ENCODE results near the gene RNF113B.

The RNF113B gene

DNA sequence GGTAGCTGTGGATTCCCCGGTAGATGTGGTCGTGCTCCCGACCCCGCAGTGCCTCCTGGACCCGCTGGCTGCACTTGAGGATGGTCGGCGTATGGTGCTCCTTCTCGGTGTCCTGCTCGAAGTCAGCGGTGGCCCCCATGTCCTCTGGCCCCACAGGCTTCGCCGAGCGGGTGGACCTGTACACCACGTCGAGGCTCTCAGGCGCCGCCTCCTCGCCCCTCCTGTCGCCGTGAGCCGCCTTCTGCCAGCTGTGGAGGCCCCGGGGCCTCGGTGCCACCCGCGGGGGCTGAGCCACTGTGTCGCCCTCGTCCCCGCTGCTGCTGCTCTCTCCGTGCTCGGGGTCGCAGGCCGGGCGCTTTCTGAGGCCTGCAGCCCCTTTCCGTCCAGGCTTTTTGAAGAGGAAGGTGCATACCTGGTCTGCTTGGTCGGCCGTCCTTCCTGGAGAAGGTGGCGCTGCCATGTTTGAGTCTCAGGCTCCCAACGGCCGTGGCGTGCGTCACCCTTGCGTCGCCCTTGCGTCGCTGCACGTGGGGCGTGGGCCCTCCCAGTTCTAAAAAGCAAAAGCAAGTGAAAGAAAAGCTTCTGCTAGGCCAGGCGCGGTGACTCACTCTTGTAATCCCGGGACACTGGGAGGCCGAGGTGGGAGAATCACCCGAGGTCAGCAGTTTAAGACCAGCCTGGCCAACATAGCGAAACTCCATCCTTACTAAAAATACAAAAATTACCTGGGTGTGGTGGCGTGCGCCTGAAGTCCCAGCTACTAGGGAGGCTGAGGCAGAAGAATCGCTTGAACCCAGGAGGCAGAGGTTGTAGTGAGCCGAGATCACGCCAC is at the start of gene RNF113B:
RNF113B (minus strand) TSS at position 493 of the 832 bp plus-strand sequence; CDS start at position 460, 33 bp downstream.
- Histone ChIP-seq H3K9ac (ENCODE audit: insufficient read length, low read depth) (no peak within 1 kb of the TSS), H3K4me3 (ENCODE audit: insufficient read length, low read depth) (no peak within 1 kb of the TSS), H3K9me3 (ENCODE audit: insufficient read depth, low read length) (no peaks in the 10 kb centered on the region; the same call in 1 of the 2 replicates), H3K4me1 (ENCODE audit: insufficient read depth, insufficient read length) (peaks cover 14% of the 10 kb centered on the region), H3K36me3 (ENCODE audit: insufficient read depth, insufficient read length, low read length) (peaks cover 10% of the 10 kb centered on the region), H3K27me3 (ENCODE audit: insufficient read depth, insufficient read length) (no peaks in the 10 kb centered on the region)
- DNase-seq (ENCODE audit: low read depth, low spot score) = no peak
- no peak for TF ChIP-seq YY1 (IDR thresholded peaks at IDR 0.05; ENCODE audit: insufficient read depth, insufficient read length)
- TF ChIP-seq SUZ12 (IDR thresholded peaks at IDR 0.05; ENCODE audit: extremely low read depth, insufficient read depth, insufficient read length) = no peak
- TF ChIP-seq ZNF274 (IDR thresholded peaks at IDR 0.05; ENCODE audit: low read depth, low read length) = no peak

DNA sequence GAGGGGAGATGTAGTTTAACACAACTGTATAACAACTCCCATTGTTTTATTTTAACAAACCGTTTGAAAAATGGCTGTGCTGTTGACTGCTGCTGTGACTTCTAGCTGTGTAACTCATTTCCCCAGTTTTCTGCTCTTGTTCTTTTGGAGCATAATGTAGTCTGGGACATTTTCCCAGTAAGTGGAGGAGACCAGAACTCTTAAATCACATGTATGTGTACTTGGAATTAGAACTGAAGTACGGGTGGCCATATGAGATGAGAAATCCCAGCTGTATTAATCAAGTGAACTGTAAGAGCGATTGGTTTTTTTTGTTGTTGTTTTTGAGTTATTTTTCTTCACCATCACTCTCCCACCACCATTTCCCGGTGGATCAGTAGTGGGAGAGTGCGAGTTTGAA is 49.4 kb upstream of the RNF113B start:
- no peak for DNase-seq (ENCODE audit: low read depth, low spot score)
- Histone ChIP-seq H3K36me3 (ENCODE audit: insufficient read depth, insufficient read length, low read length) (peaks cover 8% of the 10 kb centered on the region), H3K4me3 (ENCODE audit: insufficient read length, low read depth) (no peak overlapping the region), H3K9me3 (ENCODE audit: insufficient read depth, low read length) (peaks cover 10% of the 10 kb centered on the region; the same call in 1 of the 2 replicates), H3K27me3 (ENCODE audit: insufficient read depth, insufficient read length) (no peaks in the 10 kb centered on the region), H3K9ac (ENCODE audit: insufficient read length, low read depth) (no peak overlapping the region), H3K4me1 (ENCODE audit: insufficient read depth, insufficient read length) (no peaks in the 10 kb centered on the region)
- TF ChIP-seq ZNF274 (IDR thresholded peaks at IDR 0.05; ENCODE audit: low read depth, low read length) = no peak
- TF ChIP-seq YY1 (IDR thresholded peaks at IDR 0.05; ENCODE audit: insufficient read depth, insufficient read length) = no peak
- TF ChIP-seq SUZ12 (IDR thresholded peaks at IDR 0.05; ENCODE audit: extremely low read depth, insufficient read depth, insufficient read length) = no peak

DNA sequence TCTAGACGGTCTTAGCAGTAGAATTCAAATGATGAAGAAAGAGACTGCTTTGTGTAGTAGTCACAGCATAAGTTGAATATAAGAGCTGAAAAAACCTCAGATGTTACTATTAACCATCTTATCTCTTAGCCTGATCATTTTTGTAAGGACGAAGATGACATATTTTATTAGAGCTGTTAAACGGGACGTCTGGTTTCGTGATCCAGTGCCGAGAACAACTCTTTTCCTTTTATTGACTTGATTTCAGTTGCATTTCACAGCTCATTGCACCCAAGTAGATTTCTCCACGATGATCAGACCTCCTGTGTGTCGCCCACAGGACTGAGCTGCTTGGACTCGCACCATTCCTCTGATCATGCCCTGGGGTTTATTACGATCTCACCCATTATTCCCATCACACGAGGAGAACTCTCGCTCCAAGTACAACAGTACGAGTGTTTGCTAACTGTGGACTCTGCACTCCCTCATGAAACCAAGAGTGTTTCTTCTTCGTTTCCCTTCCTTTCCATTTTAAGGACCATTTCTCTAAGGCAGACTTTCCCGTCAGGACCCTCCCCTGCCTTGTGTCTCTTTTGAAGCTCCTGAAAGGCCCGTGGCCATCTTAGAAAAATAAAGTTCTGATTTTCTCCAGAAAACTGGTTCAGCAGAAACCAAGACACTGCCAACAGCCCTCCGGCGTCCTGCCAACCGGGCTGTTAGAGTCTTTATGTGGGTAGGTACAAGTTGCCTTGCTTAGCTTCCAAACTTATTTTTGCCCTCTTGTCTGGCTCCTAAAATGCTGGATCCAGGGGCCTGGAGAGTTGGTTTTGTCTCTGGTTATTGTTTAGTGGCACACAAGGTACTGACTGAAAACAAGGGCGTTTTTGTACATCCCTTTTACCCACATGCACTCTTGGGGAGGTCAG is 48.2 kb upstream of the RNF113B start:
- TF ChIP-seq SUZ12 (IDR thresholded peaks at IDR 0.05; ENCODE audit: extremely low read depth, insufficient read depth, insufficient read length) (no peak), YY1 (IDR thresholded peaks at IDR 0.05; ENCODE audit: insufficient read depth, insufficient read length) (no peak), ZNF274 (IDR thresholded peaks at IDR 0.05; ENCODE audit: low read depth, low read length) (no peak)
- DNase-seq (ENCODE audit: low read depth, low spot score) = no peak
- peaks cover 2% of the 10 kb centered on the region; the same call in 1 of the 2 replicates for H3K9me3 ChIP-seq (ENCODE audit: insufficient read depth, low read length)

DNA sequence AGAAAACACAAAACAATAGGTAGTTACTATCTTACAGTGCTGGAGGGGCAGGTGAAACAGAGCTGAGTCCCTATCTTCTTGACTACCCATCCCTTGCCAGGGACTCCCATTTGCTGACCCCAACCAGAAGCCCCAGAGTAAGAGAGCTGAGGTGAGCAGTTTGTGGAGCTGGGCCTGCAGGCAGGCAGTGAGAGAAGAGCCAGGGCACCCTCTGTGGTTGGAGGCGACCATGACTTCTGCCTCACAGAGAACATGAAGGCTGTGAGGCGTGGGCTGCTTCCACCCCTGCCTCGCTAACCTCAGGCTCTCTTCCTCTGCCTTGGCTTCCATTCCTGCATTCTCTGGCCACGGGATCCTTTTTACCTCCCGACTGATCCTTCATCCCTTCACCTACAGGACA is 47.5 kb upstream of the RNF113B start:
- no peak for DNase-seq (ENCODE audit: low read depth, low spot score)
- no peak for TF ChIP-seq YY1 (IDR thresholded peaks at IDR 0.05; ENCODE audit: insufficient read depth, insufficient read length)
- TF ChIP-seq SUZ12 (IDR thresholded peaks at IDR 0.05; ENCODE audit: extremely low read depth, insufficient read depth, insufficient read length) = no peak
- TF ChIP-seq ZNF274 (IDR thresholded peaks at IDR 0.05; ENCODE audit: low read depth, low read length) = no peak

More for the DNA sequence above, 48.2 kb upstream of the RNF113B start:
- H3K36me3 ChIP-seq (ENCODE audit: insufficient read depth, insufficient read length, low read length) = peaks cover 8% of the 10 kb centered on the region
- H3K27me3 ChIP-seq (ENCODE audit: insufficient read depth, insufficient read length) = no peaks in the 10 kb centered on the region
- H3K4me3 ChIP-seq (ENCODE audit: insufficient read length, low read depth) = no peak overlapping the region
- no peaks in the 10 kb centered on the region for H3K4me1 ChIP-seq (ENCODE audit: insufficient read depth, insufficient read length)
- no peak overlapping the region for H3K9ac ChIP-seq (ENCODE audit: insufficient read length, low read depth)

DNA sequence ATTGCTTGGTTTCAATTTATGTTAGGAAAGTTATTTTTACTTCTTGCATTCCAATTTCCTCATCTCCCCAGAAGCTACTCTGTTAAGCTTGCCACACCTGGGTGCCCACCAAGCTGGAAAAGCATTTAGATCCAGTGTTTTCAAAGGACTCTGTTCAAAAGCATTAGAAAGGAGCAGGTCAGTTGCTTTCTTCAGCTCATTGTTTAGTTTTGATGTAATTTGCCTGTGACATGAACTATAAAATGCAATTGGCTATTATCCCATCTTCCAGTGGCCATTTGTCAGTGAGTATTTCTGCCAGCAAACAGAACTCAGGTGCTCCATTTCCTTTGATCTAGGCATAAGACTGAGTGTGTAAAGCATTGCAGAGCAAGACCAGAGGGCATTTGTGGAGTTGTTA is 46.7 kb upstream of the RNF113B start:
- Histone ChIP-seq H3K9me3 (ENCODE audit: insufficient read depth, low read length) (no peaks in the 10 kb centered on the region), H3K36me3 (ENCODE audit: insufficient read depth, insufficient read length, low read length) (peaks cover 8% of the 10 kb centered on the region), H3K27me3 (ENCODE audit: insufficient read depth, insufficient read length) (no peaks in the 10 kb centered on the region), H3K4me1 (ENCODE audit: insufficient read depth, insufficient read length) (no peaks in the 10 kb centered on the region), H3K9ac (ENCODE audit: insufficient read length, low read depth) (no peak overlapping the region), H3K4me3 (ENCODE audit: insufficient read length, low read depth) (no peak overlapping the region)
- no peak for TF ChIP-seq SUZ12 (IDR thresholded peaks at IDR 0.05; ENCODE audit: extremely low read depth, insufficient read depth, insufficient read length)
- no peak for TF ChIP-seq YY1 (IDR thresholded peaks at IDR 0.05; ENCODE audit: insufficient read depth, insufficient read length)
- TF ChIP-seq ZNF274 (IDR thresholded peaks at IDR 0.05; ENCODE audit: low read depth, low read length) = no peak
- no peak for DNase-seq (ENCODE audit: low read depth, low spot score)

More for the DNA sequence above, 47.5 kb upstream of the RNF113B start:
- Histone ChIP-seq H3K9ac (ENCODE audit: insufficient read length, low read depth) (no peak overlapping the region), H3K9me3 (ENCODE audit: insufficient read depth, low read length) (no peaks in the 10 kb centered on the region), H3K36me3 (ENCODE audit: insufficient read depth, insufficient read length, low read length) (peaks cover 8% of the 10 kb centered on the region), H3K27me3 (ENCODE audit: insufficient read depth, insufficient read length) (no peaks in the 10 kb centered on the region), H3K4me3 (ENCODE audit: insufficient read length, low read depth) (no peak overlapping the region), H3K4me1 (ENCODE audit: insufficient read depth, insufficient read length) (no peaks in the 10 kb centered on the region)

DNA sequence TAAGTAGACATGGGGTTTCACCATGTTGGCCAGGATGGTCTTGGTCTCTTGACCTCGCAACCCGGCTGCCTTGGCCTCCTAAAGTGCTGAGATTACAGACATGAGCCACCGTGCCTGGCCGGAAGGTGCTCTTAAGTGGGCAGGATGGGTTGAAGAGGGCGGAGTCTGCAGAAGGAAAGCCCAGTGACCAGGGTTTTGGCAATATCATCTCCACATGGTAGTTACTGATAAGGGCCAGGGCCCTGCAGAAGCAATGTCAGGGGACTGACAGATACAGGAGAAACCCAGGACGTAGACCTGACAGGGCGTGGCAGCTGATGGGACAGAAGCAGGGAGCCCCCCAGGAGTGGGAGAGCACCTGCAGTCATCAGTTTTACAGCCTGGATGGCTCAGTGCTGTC is 45.7 kb upstream of the RNF113B start:
- no peak overlapping the region for H3K4me3 ChIP-seq (ENCODE audit: insufficient read length, low read depth)
- peaks cover 8% of the 10 kb centered on the region for H3K36me3 ChIP-seq (ENCODE audit: insufficient read depth, insufficient read length, low read length)
- no peak for TF ChIP-seq ZNF274 (IDR thresholded peaks at IDR 0.05; ENCODE audit: low read depth, low read length)
- TF ChIP-seq SUZ12 (IDR thresholded peaks at IDR 0.05; ENCODE audit: extremely low read depth, insufficient read depth, insufficient read length) = no peak
- no peak for TF ChIP-seq YY1 (IDR thresholded peaks at IDR 0.05; ENCODE audit: insufficient read depth, insufficient read length)
- H3K9me3 ChIP-seq (ENCODE audit: insufficient read depth, low read length) = no peaks in the 10 kb centered on the region
- no peaks in the 10 kb centered on the region for H3K27me3 ChIP-seq (ENCODE audit: insufficient read depth, insufficient read length)
- H3K4me1 ChIP-seq (ENCODE audit: insufficient read depth, insufficient read length) = no peaks in the 10 kb centered on the region
- no peak overlapping the region for H3K9ac ChIP-seq (ENCODE audit: insufficient read length, low read depth)
- no peak for DNase-seq (ENCODE audit: low read depth, low spot score)
